Right atrium auricular region (tissue), 2 donors: ENCODE data around the gene TLE4. TPM values are rescaled to one million over a fixed set of nuclear protein-coding genes. Genes with fewer than 3 reads are reported as not detected.
"Not testable (repeated sequence)": the region's sequence is repeated elsewhere in the genome, so short reads cannot be mapped to it uniquely, and the experiment has no call there.

Source experiments
- DNase-seq: peaks from one replicate; pipeline ENCODE4 v3.0.0-alpha.2; 2019; ENCODE audit warnings: low spot score
- H3K27ac ChIP-seq, 2 donors: fragments of 200-600 bp; sonication (generic); 1 replicate in 1 of 2; 2 replicates in 1 of 2; pipeline ENCODE4 v1.5.1; 2016 to 2019
- H3K27me3 ChIP-seq, 2 donors: fragments of 200-600 bp; sonication (generic); one replicate each; pipeline versions ENCODE4 v1.5.1 to v1.6.0; 2017 to 2019
- H3K36me3 ChIP-seq: fragments of 200-600 bp; sonication (generic); one replicate; pipeline ENCODE4 v1.5.1; 2016
- H3K4me1 ChIP-seq, 2 donors: fragments of 200-600 bp; sonication (generic); one replicate each; pipeline versions ENCODE4 v1.5.1 to v1.6.0; 2017 to 2019
- H3K4me3 ChIP-seq, 2 donors: fragments of 200-600 bp; sonication (generic); 1 replicate in 1 of 2; 2 replicates in 1 of 2; pipeline ENCODE4 v1.5.1; 2017 to 2019; ENCODE audit warnings: mild to moderate bottlenecking in 1 of 2, moderate library complexity in 1 of 2
- H3K9me3 ChIP-seq, 2 donors: fragments of 200-600 bp; sonication (generic); one replicate each; pipeline ENCODE4 v1.5.1; 2019
- CTCF ChIP-seq, 2 donors: fragments of 200-600 bp; sonication (generic); IDR thresholded peaks; one replicate each; pipeline ENCODE4 v1.5.1; 2019; ENCODE audit warnings: antibody characterized with exemption in 2 of 2
- total RNA-seq, 2 donors: library from RNA; depleted of rRNA; stranded (reverse); fragments of >200 nt; gene quantifications; one replicate each; pipeline ENCODE4 v1.1.0, GENCODE V29; 2016

TLE4 gene
- total RNA-seq, 2 donors from 2014 or later: 18.9 to 26.1 TPM

GRCh38 chr9:79600466-79600865 lies 28.7 kb downstream of the TLE4 start:
- Histone ChIP-seq H3K4me1 (no peaks in the 10 kb centered on the region), H3K4me3 (no peak overlapping the region), H3K27ac (no peak overlapping the region), H3K36me3 (no peaks in the 10 kb centered on the region), H3K9me3 (peaks cover 0 to 11% of the 10 kb centered on the region in 2 donors), H3K27me3 (no peaks in the 10 kb centered on the region)
- DNase-seq: no peak
- no peak for TF ChIP-seq CTCF (IDR thresholded peaks at IDR 0.05)

GRCh38 chr9:79603222-79603920 lies 31.6 kb downstream of the TLE4 start:
- H3K27ac ChIP-seq: no peak overlapping the region

GRCh38 chr9:79604149-79604548 lies 32.4 kb downstream of the TLE4 start:
- H3K4me1 ChIP-seq: no peaks in the 10 kb centered on the region
- DNase-seq: no peak

More at GRCh38 chr9:79603222-79603920, 31.6 kb downstream of the TLE4 start:
- no peaks in the 10 kb centered on the region for H3K27me3 ChIP-seq
- no peak for DNase-seq
- no peak overlapping the region for H3K4me3 ChIP-seq
- no peaks in the 10 kb centered on the region for H3K4me1 ChIP-seq
- H3K9me3 ChIP-seq: peaks cover 0 to 11% of the 10 kb centered on the region in 2 donors
- no peak for TF ChIP-seq CTCF (IDR thresholded peaks at IDR 0.05)
- no peaks in the 10 kb centered on the region for H3K36me3 ChIP-seq

GRCh38 chr9:79604921-79605562 lies 33.3 kb downstream of the TLE4 start:
- no peaks in the 10 kb centered on the region for H3K36me3 ChIP-seq
- no peaks in the 10 kb centered on the region for H3K4me1 ChIP-seq
- H3K27me3 ChIP-seq: no peaks in the 10 kb centered on the region
- TF ChIP-seq CTCF (IDR thresholded peaks at IDR 0.05): no peak
- H3K27ac ChIP-seq: no peak overlapping the region
- no peak for DNase-seq
- peaks cover 0 to 11% of the 10 kb centered on the region in 2 donors for H3K9me3 ChIP-seq
- no peak overlapping the region for H3K4me3 ChIP-seq

More at GRCh38 chr9:79604149-79604548, 32.4 kb downstream of the TLE4 start:
- Histone ChIP-seq H3K36me3 (no peaks in the 10 kb centered on the region), H3K9me3 (peaks cover 0 to 11% of the 10 kb centered on the region in 2 donors), H3K27me3 (no peaks in the 10 kb centered on the region), H3K4me3 (no peak overlapping the region), H3K27ac (no peak overlapping the region)
- TF ChIP-seq CTCF (IDR thresholded peaks at IDR 0.05): no peak

GRCh38 chr9:79606529-79606928 lies 34.8 kb downstream of the TLE4 start:
- DNase-seq, H3K36me3 ChIP-seq, H3K27ac ChIP-seq, H3K4me3 ChIP-seq, H3K27me3 ChIP-seq, H3K4me1 ChIP-seq: not testable (repeated sequence)
- peaks cover 0 to 11% of the 10 kb centered on the region in 2 donors for H3K9me3 ChIP-seq

- no peak for TF ChIP-seq CTCF (IDR thresholded peaks at IDR 0.05)
- Histone ChIP-seq H3K9me3 (no peaks in the 10 kb centered on the region), H3K36me3 (no peaks in the 10 kb centered on the region), H3K4me1 (peaks cover 0 to 20% of the 10 kb centered on the region in 2 donors), H3K27ac (no peak overlapping the region), H3K27me3 (no peaks in the 10 kb centered on the region), H3K4me3 (no peak overlapping the region)
- no peak for DNase-seq
Observed at GRCh38 chr9:79609468-79610018, 37.8 kb downstream of the TLE4 start.
